CD1c-positive myeloid dendritic cell (primary cell): Measurements from ENCODE around the gene TMEM14A.
"Not testable (repeated sequence)": the region's sequence is repeated elsewhere in the genome, so short reads cannot be mapped to it uniquely, and the experiment has no call there.

Source experiments
- DNase-seq: peaks from one replicate; pipeline ENCODE4 v3.0.0-alpha.2; 2016; ENCODE audit errors: extremely low spot score

Gene TMEM14A

DNA sequence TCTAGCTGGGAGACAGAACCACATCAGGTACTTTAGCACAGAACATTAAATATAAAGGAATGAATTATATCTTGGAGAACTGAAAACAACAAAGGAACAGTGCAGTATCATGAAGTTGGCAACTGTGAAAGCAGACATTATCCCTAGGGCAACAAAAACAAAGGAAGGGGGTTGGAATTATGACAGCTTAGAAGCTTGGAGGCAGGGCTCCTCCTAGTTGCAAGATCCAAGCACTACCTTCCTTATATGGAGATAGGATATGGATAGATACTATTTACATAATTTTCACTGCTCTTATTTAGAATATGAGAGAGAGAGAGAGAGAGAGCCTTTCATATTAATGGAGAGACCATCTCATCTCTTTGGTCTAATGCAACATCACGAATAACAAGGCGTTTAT, 27.0 kb downstream of the TMEM14A start:
- no peak for DNase-seq

- peak; percentile 46 for DNase-seq
Measured at GRCh38 chr6:52704060-52704459, 33.1 kb downstream of the TMEM14A start.

DNA sequence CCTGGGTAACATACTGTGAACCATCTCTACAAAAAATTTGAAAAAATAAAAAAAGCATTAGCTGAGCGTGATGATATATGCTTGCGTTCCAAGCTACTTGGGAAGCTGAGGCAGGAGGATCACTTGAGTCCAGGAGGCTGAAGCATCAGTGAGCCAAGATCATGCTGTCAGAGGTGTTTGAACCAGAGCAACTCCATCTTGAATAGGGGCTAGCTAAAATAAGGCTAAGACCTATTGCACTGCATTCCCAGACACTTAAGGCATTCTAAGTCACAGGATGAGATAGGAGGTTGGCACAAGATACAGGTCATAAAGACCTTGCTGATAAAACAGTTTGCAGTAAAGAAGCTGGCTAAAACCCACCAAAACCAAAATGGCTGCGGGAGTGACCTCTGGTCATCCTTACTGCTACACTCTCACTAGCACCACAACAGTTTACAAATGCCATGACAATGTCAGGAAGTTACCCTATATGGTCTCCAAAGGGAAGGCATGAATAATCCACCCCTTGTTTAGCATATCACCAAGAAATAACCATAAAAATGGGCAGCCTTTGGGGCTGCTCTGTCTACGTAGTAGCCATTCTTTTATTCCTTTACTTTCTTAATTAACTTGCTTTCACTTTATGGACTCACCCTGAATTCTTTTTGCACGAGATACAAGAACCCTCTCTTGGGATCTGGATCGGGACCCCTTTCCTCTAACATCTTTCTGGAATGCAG, 34.0 kb downstream of the TMEM14A start:
- not testable (repeated sequence) for DNase-seq

DNA sequence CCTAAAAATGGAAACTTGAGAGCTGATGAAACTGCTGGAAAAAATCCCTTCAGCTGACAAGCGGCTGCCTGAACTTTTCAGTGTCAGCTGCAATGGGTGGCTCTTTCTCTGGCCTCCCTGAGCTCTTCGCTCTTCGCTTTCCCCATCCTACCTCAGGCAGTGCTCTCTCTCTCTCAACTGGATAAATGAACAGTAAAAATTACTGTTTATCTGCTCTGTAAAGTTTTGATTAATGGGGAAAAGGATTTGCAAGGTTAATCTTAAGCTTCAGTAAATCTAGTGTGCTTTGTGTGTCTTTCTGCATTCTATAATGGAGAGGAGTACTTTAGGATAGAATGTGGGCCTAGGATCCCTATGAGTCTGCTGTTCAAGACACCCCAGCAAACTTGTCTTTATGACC, 35.1 kb downstream of the TMEM14A start:
- no peak for DNase-seq

- no peak for DNase-seq
Measured at GRCh38 chr6:52707963-52708680, 37.2 kb downstream of the TMEM14A start.

- no peak for DNase-seq
Measured at GRCh38 chr6:52712136-52712535, 41.2 kb downstream of the TMEM14A start.

- DNase-seq = not testable (repeated sequence)
Measured at GRCh38 chr6:52714761-52715160, 43.8 kb downstream of the TMEM14A start.

- no peak for DNase-seq
Measured at GRCh38 chr6:52718550-52718949, 47.6 kb downstream of the TMEM14A start.

GRCh38 chr6:52720321-52720720, 49.4 kb downstream of the TMEM14A start:
- no peak for DNase-seq

- DNase-seq = no peak
Measured at GRCh38 chr6:52724042-52724405, 53.1 kb downstream of the TMEM14A start.

GRCh38 chr6:52724406-52725121, 53.7 kb downstream of the TMEM14A start:
- DNase-seq = peak; percentile 77

DNA sequence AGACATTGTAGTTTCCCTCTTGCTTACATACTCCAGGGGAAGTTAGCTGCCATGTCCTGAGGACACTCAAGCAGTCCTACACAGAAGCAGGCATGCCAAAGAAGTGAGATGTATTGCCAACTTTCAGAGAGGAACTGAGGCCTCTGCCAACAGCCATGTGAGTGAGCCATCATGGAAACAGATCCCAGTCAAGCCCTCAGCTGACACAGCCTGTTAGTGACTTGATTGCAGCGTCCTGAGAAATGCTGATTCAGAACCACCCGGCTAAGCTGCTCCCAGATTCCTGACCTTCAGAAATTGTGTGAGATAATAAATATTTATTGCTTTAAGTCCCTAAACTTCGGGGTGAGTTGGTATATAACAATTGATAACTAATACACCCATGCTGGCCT, 54.2 kb downstream of the TMEM14A start:
- DNase-seq = peak; percentile 36

- no peak for DNase-seq
Measured at GRCh38 chr6:52725535-52726192, 54.8 kb downstream of the TMEM14A start.

GRCh38 chr6:52726193-52726542, 55.3 kb downstream of the TMEM14A start:
- no peak for DNase-seq

GRCh38 chr6:52726741-52727535, 56.0 kb downstream of the TMEM14A start:
- DNase-seq = no peak

DNA sequence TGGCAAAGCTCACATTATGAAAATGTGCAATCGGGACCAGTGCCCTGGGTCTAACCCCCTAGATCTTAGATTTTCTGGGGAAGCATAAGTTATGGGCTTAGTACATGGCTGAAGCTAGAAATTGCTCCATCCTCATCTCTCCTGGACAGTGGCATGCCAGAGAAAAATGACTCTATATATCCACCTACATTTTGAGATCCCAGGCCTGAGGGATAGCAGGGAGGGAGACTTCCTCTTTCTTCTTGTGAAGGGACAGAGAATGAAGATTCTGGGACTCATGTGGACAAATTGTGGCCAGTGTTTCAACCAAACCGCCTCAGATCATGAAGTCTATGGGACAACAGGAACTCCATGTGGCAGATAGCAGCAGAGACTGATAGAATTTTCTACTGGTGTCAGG, 57.0 kb downstream of the TMEM14A start:
- no peak for DNase-seq

GRCh38 chr6:52728394-52728793, 57.5 kb downstream of the TMEM14A start:
- no peak for DNase-seq

DNA sequence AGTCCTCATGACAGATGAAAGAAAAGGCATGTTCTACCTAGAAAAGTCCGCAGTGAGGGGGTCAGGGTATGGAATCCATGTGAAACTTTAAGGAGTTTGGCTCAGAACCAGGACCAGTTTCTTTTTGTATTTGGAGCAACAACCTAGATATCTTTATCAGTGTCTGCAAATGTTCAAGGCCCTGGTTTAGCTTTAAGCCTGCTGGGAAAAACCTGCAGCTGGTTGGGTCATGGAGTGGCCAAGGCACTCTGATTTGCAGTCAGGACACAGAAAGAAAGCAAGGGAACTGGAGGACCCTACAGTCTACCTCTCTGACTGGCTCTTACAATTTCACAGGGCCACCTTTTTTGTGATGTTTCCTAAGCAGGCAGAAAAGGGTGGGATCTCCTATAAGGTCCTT, 58.7 kb downstream of the TMEM14A start:
- no peak for DNase-seq

DNA sequence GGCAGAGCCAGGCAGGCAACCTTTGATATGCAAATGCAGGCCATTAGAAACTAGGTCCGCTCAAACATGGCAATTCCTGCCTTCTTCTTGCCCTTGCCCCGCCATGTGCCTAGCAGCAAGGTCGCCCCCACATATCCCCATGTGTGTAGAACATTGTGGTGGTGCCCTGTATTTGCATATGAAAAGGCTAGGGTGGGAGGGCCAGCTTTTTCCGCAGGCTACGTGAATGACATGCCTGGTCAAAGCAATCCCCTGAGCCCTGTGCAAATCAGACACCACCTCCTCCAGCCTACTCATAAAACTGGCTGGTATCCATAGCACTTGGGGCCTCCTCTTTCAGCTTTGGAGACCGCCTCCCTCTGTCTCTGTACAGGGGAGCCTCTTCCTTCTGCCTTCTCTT, 60.8 kb downstream of the TMEM14A start:
- no peak for DNase-seq

GRCh38 chr6:52733172-52733571, 62.3 kb downstream of the TMEM14A start:
- no peak for DNase-seq

- no peak for DNase-seq
Measured at GRCh38 chr6:52734072-52734471, 63.2 kb downstream of the TMEM14A start.

GRCh38 chr6:52735071-52735470, 64.2 kb downstream of the TMEM14A start:
- DNase-seq = no peak
